Trophoblast cell (in vitro differentiated cells and primary cell): ENCODE data around the gene CADPS2.

ENCODE experiments used
- DNase-seq, 2 donors: peaks; one replicate each; pipeline ENCODE4 v3.0.0-alpha.2; 2016
- H2AFZ ChIP-seq: 2 replicates; pipeline ENCODE4 v1.6.1; 2013; ENCODE audit warnings: low read length, moderate library complexity, mild to moderate bottlenecking; ENCODE audit not compliant: insufficient read depth, poor library complexity
- H2AK5ac ChIP-seq: 2 replicates; pipeline ENCODE4 v1.6.1; 2013; ENCODE audit warnings: mild to moderate bottlenecking, low read length
- H2BK120ac ChIP-seq: 2 replicates; pipeline ENCODE4 v1.6.1; 2013; ENCODE audit warnings: low read length, mild to moderate bottlenecking, moderate library complexity; ENCODE audit not compliant: insufficient read depth, poor library complexity
- H2BK12ac ChIP-seq: 2 replicates; pipeline ENCODE4 v1.6.1; 2013; ENCODE audit warnings: mild to moderate bottlenecking, low read length, moderate library complexity
- H2BK5ac ChIP-seq: 2 replicates; pipeline ENCODE4 v1.6.1; 2013; ENCODE audit warnings: low read length, low read depth, moderate library complexity, mild to moderate bottlenecking; ENCODE audit not compliant: poor library complexity
- H3K14ac ChIP-seq: 2 replicates; pipeline ENCODE4 v1.6.1; 2013; ENCODE audit warnings: mild to moderate bottlenecking, low read length
- H3K18ac ChIP-seq: 2 replicates; pipeline ENCODE4 v1.6.1; 2013; ENCODE audit warnings: mild to moderate bottlenecking, low read length
- H3K23ac ChIP-seq: 2 replicates; pipeline ENCODE4 v1.6.1; 2013; ENCODE audit warnings: low read length
- H3K27ac ChIP-seq: 2 replicates; pipeline ENCODE4 v1.5.1; 2013; ENCODE audit warnings: low read depth, mild to moderate bottlenecking, inconsistent platforms, low read length, moderate library complexity
- H3K27me3 ChIP-seq: 2 replicates; pipeline ENCODE4 v1.6.1; 2013; ENCODE audit warnings: inconsistent platforms, mild to moderate bottlenecking, low read length, moderate library complexity; ENCODE audit not compliant: insufficient read depth
- H3K36me3 ChIP-seq, 2 experiments: 1 replicate in 1 of 2; 2 replicates in 1 of 2; pipeline ENCODE4 v1.6.1; 2013; ENCODE audit warnings: low read length in 2 of 2, mild to moderate bottlenecking in 2 of 2, moderate library complexity in 1 of 2; ENCODE audit not compliant: insufficient read depth in 2 of 2, control insufficient read depth in 1 of 2
- H3K4ac ChIP-seq: 2 replicates; pipeline ENCODE4 v1.6.1; 2013; ENCODE audit warnings: low read depth, mild to moderate bottlenecking, low read length, moderate library complexity
- H3K4me1 ChIP-seq, 2 experiments: 1 replicate in 1 of 2; 2 replicates in 1 of 2; pipeline ENCODE4 v1.6.1; 2013; ENCODE audit warnings: low read length in 2 of 2, mild to moderate bottlenecking in 2 of 2, moderate library complexity in 1 of 2; ENCODE audit not compliant: insufficient read depth in 2 of 2, control insufficient read depth in 1 of 2
- H3K4me2 ChIP-seq: 2 replicates; pipeline ENCODE4 v1.6.1; 2013; ENCODE audit warnings: inconsistent platforms, mild to moderate bottlenecking, low read length, moderate library complexity
- H3K4me3 ChIP-seq: 2 replicates; pipeline ENCODE4 v1.5.1; 2013; ENCODE audit warnings: mild to moderate bottlenecking, low read depth, low read length, inconsistent platforms
- H3K79me1 ChIP-seq: one replicate; pipeline ENCODE4 v1.6.1; 2013; ENCODE audit warnings: low read length
- H3K79me2 ChIP-seq: 2 replicates; pipeline ENCODE4 v1.6.1; 2013; ENCODE audit warnings: low read length, mild to moderate bottlenecking; ENCODE audit not compliant: control insufficient read depth, insufficient read depth, poor library complexity
- H3K9ac ChIP-seq: 2 replicates; pipeline ENCODE4 v1.6.1; 2013; ENCODE audit warnings: mild to moderate bottlenecking, low read length
- H3K9me3 ChIP-seq: 2 replicates; pipeline ENCODE4 v1.6.1; 2013; ENCODE audit warnings: low read depth, mild to moderate bottlenecking, control low read depth, inconsistent platforms, low read length; ENCODE audit not compliant: insufficient read depth
- H4K12ac ChIP-seq: 2 replicates; pipeline ENCODE4 v1.6.1; 2013; ENCODE audit warnings: low read depth, mild to moderate bottlenecking, low read length, moderate library complexity
- H4K8ac ChIP-seq: 2 replicates; pipeline ENCODE4 v1.6.1; 2013; ENCODE audit warnings: low read depth, mild to moderate bottlenecking, low read length, moderate library complexity
- H4K91ac ChIP-seq: one replicate; pipeline ENCODE4 v1.6.1; 2013; ENCODE audit warnings: low read depth, mild to moderate bottlenecking, low read length, moderate library complexity
- WGBS: extraction: QIAGEN DNeasy Blood & Tissue Kit; methylation state at CpG from one replicate; pipeline ENCODE4 v1.1.7; 2013; ENCODE audit warnings: missing lambda C conversion rate; ENCODE audit not compliant: insufficient read length, insufficient coverage; ENCODE audit errors: extremely low coverage; 5-methylcytosine and 5-hydroxymethylcytosine counted together

Gene CADPS2

DNA sequence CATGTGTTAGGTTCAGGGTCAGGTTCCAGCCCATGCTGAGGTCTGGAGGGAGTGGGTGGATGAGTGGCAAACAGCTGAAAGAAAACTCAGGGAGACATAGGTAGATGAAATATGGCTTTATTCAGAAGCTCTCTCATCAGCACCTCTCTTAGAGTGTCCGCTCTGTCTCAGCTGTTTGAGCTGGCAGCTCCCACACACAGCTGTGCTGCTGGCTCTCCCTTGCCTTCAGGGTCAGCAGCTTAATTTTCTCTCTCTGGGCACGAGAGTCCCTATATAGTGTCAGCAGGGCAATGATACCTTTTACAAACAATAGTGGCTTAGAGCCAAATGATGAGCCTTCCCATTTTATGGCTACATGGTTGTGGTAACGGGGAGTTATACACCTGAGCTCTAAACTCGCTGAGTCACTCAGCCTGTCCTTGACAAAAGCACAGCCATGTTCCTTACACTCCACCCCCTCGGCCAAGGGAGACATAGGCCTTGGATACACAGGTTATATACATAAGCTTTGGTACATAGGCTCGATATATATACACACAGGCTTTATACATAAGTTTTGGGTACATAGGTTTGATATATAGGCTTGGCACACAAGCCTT is 197.8 kb downstream of the CADPS2 start:
- no peak overlapping the region for H3K18ac ChIP-seq
- H3K27me3 ChIP-seq, result no peaks in the 10 kb centered on the region
- no peak overlapping the region for H4K91ac ChIP-seq
- H2BK5ac ChIP-seq, result no peak overlapping the region
- H3K36me3 ChIP-seq, result no peaks in the 10 kb centered on the region
- H3K4me3 ChIP-seq, result no peak overlapping the region
- H4K12ac ChIP-seq, result no peak overlapping the region
- peaks cover 4% of the 10 kb centered on the region for H3K9me3 ChIP-seq
- H2AK5ac ChIP-seq, result no peak overlapping the region
- no peak for DNase-seq
- H3K4me1 ChIP-seq, result peaks cover 0 to 2% of the 10 kb centered on the region in 2 experiments
- no peak overlapping the region for H3K4me2 ChIP-seq
- no peak overlapping the region for H2BK12ac ChIP-seq
- H3K79me1 ChIP-seq, result no peaks in the 10 kb centered on the region
- H4K8ac ChIP-seq, result no peak overlapping the region
- WGBS, result no CpG with 5 or more reads among the region's 6 CpGs
- no peak overlapping the region for H2BK120ac ChIP-seq
- no peak overlapping the region for H3K14ac ChIP-seq
- no peak overlapping the region for H2AFZ ChIP-seq
- no peak overlapping the region for H3K23ac ChIP-seq
- H3K9ac ChIP-seq, result no peak overlapping the region
- no peak overlapping the region for H3K4ac ChIP-seq
- no peak overlapping the region for H3K27ac ChIP-seq
- H3K79me2 ChIP-seq, result no peaks in the 10 kb centered on the region

GRCh38 chr7:122686360-122686878 is 199.8 kb downstream of the CADPS2 start:
- no peak overlapping the region for H2AK5ac ChIP-seq
- WGBS, result no CpG with 5 or more reads among the region's 10 CpGs
- H2BK120ac ChIP-seq, result no peak overlapping the region
- no peak overlapping the region for H4K8ac ChIP-seq
- no peak overlapping the region for H2BK5ac ChIP-seq
- H3K23ac ChIP-seq, result no peak overlapping the region
- H3K27me3 ChIP-seq, result no peaks in the 10 kb centered on the region
- no peak overlapping the region for H2AFZ ChIP-seq
- no peak overlapping the region for H2BK12ac ChIP-seq
- H3K4me2 ChIP-seq, result no peak overlapping the region
- H3K36me3 ChIP-seq, result no peaks in the 10 kb centered on the region
- H3K4me1 ChIP-seq, result peaks cover 0 to 2% of the 10 kb centered on the region in 2 experiments
- H3K4me3 ChIP-seq, result no peak overlapping the region
- H3K9me3 ChIP-seq, result no peaks in the 10 kb centered on the region
- H3K9ac ChIP-seq, result no peak overlapping the region
- no peak overlapping the region for H3K14ac ChIP-seq
- H4K91ac ChIP-seq, result no peak overlapping the region
- no peak overlapping the region for H4K12ac ChIP-seq
- H3K27ac ChIP-seq, result no peak overlapping the region
- no peaks in the 10 kb centered on the region for H3K79me1 ChIP-seq
- H3K79me2 ChIP-seq, result no peaks in the 10 kb centered on the region
- no peak overlapping the region for H3K18ac ChIP-seq
- no peak for DNase-seq
- no peak overlapping the region for H3K4ac ChIP-seq

DNA sequence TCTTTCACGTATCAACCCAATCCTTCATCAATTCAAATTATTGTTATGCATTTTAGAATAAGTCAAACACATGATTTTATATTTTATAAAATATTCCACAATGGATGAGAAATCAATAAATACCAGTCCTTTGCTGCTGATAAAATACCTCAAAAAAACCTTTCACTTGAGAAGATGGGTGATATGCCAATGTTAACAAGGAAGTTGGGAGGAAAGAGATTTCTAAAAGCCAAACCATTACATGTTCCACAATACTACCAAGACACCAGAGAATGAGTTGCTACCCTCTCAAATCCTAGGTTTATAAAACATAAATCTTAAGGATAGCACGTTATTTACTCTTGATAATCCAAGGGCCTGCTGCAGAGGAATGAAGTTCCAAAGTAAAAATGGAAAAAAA is 201.8 kb downstream of the CADPS2 start:
- Histone ChIP-seq H3K36me3 (no peaks in the 10 kb centered on the region), H2AK5ac (no peak overlapping the region), H3K27ac (no peak overlapping the region), H3K4ac (no peak overlapping the region), H4K91ac (no peak overlapping the region), H2AFZ (no peak overlapping the region), H4K8ac (no peak overlapping the region), H3K79me1 (no peaks in the 10 kb centered on the region), H3K9me3 (no peaks in the 10 kb centered on the region), H3K9ac (no peak overlapping the region), H3K23ac (no peak overlapping the region), H3K4me1 (peaks cover 0 to 3% of the 10 kb centered on the region in 2 experiments), H4K12ac (no peak overlapping the region), H3K18ac (no peak overlapping the region), H3K4me2 (no peak overlapping the region), H2BK5ac (no peak overlapping the region), H3K14ac (no peak overlapping the region), H3K4me3 (no peak overlapping the region), H2BK12ac (no peak overlapping the region), H3K27me3 (no peaks in the 10 kb centered on the region), H2BK120ac (no peak overlapping the region), H3K79me2 (no peaks in the 10 kb centered on the region)
- no CpG with 5 or more reads among the region's 2 CpGs for WGBS
- DNase-seq, result no peak

GRCh38 chr7:122682815-122683550 is 203.3 kb downstream of the CADPS2 start:
- Histone ChIP-seq H4K91ac (no peak overlapping the region), H3K36me3 (no peaks in the 10 kb centered on the region)
- 100% methylated on average over 1 of the region's 8 CpGs for WGBS

More at GRCh38 chr7:122682815-122683550, 203.3 kb downstream of the CADPS2 start:
- Histone ChIP-seq H3K4ac (no peak overlapping the region), H2BK12ac (no peak overlapping the region), H2AFZ (peak overlapping the region; percentile 33), H2BK5ac (no peak overlapping the region), H3K9me3 (no peaks in the 10 kb centered on the region), H4K8ac (no peak overlapping the region), H2BK120ac (no peak overlapping the region), H2AK5ac (no peak overlapping the region), H3K18ac (no peak overlapping the region), H3K27me3 (no peaks in the 10 kb centered on the region), H3K79me2 (no peaks in the 10 kb centered on the region), H3K4me2 (no peak overlapping the region), H3K4me3 (no peak overlapping the region), H3K79me1 (no peaks in the 10 kb centered on the region), H3K4me1 (peaks cover 0 to 7% of the 10 kb centered on the region in 2 experiments), H3K27ac (no peak overlapping the region), H3K14ac (no peak overlapping the region), H3K9ac (no peak overlapping the region), H4K12ac (no peak overlapping the region), H3K23ac (no peak overlapping the region)
- DNase-seq, result no peak
